Naive B cell (primary cell): Measurements from ENCODE around the gene PRF1. TPM values are rescaled to one million over a fixed set of nuclear protein-coding genes. Genes with fewer than 3 reads are reported as not detected.
A peak's percentile ranks its signal among the peaks of the same experiment; 100 is the strongest.

Experiments
- ATAC-seq, 2 donors: fragments of 150-1000 bp; cut with Tn5 transposase; 2 replicates each; pipeline ENCODE4 v1.10.0; 2021; ENCODE audit warnings: low read depth in 2 of 2, mild to moderate bottlenecking in 2 of 2, moderate library complexity in 2 of 2
- DNase-seq: peaks from one replicate; pipeline ENCODE4 v3.0.0; 2022
- H3K27ac Mint-ChIP-seq, 6 donors: one replicate each; pipeline ENCODE4 v1.8.0; 2020 to 2022; ENCODE audit warnings: mild to moderate bottlenecking in 6 of 6, mixed read lengths in 6 of 6, moderate library complexity in 5 of 6, inconsistent platforms in 2 of 6
- H3K27me3 Mint-ChIP-seq, 3 donors: one replicate each; pipeline ENCODE4 v1.8.0; 2021 to 2022; ENCODE audit warnings: mixed read lengths in 3 of 3, mild to moderate bottlenecking in 1 of 3
- H3K36me3 Mint-ChIP-seq, 2 donors: one replicate each; pipeline ENCODE4 v1.8.0; 2020 to 2022; ENCODE audit warnings: mixed read lengths in 2 of 2, inconsistent platforms in 1 of 2, mild to moderate bottlenecking in 1 of 2
- H3K4me1 Mint-ChIP-seq, 3 donors: one replicate each; pipeline ENCODE4 v1.8.0; 2020 to 2022; ENCODE audit warnings: mixed read lengths in 3 of 3, inconsistent platforms in 1 of 3, mild to moderate bottlenecking in 1 of 3, moderate library complexity in 1 of 3
- H3K4me3 Mint-ChIP-seq, 8 donors: one replicate each; pipeline ENCODE4 v1.8.0; 2020 to 2022; ENCODE audit warnings: mild to moderate bottlenecking in 8 of 8, mixed read lengths in 8 of 8, moderate library complexity in 8 of 8, inconsistent platforms in 2 of 8
- H3K9me3 Mint-ChIP-seq, 7 donors: one replicate each; pipeline ENCODE4 v1.8.0; 2020 to 2022; ENCODE audit warnings: mixed read lengths in 7 of 7, mild to moderate bottlenecking in 5 of 7, inconsistent platforms in 2 of 7, moderate library complexity in 1 of 7
- polyA plus RNA-seq, 6 donors: library from polyadenylated mRNA; unstranded; fragments of 300-500 nt; fragmentation: Illumina TruSeq; gene quantifications; one replicate each; pipeline ENCODE4 v1.2.3, GENCODE V29; 2021; ENCODE audit warnings: low read depth in 6 of 6

Gene PRF1
- polyA plus RNA-seq, 6 donors from 2014 or later = 1.2 to 9.3 (median 3.7) TPM

GRCh38 chr10:70629338-70629737 lies 26.8 kb upstream of the PRF1 start:
- Mint-ChIP-seq H3K27ac (no peak overlapping the region), H3K4me3 (peak overlapping the region in 1 of 8 donors; percentile 67), H3K4me1 (no peaks in the 10 kb centered on the region), H3K27me3 (peaks cover 9 to 28% (median 15%) of the 10 kb centered on the region in 3 donors), H3K36me3 (peaks cover 6 to 16% of the 10 kb centered on the region in 2 donors), H3K9me3 (peaks cover 5 to 31% (median 17%) of the 10 kb centered on the region in 7 donors)
- no peak for DNase-seq
- no peak for ATAC-seq

DNA sequence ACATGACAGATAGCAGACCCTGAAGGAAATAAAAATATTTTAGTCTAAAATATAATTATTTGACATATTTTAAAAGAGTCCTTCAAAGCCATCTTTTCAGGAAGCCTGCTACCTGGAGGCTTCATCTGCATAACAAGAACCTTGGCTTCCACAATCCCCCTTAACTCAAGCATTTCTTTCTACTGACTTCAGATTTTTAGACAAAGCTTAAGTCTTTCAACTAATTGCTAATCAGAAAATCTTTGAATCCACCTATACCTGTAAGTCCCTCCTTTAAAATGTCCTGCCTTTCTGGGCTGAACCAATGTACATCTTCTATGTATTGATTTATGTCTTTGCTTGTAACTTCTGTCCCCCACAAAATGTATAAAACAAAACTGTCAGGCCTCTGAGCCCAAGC lies 23.5 kb upstream of the PRF1 start:
- no peak overlapping the region for H3K27ac Mint-ChIP-seq
- H3K36me3 Mint-ChIP-seq = peaks cover 6 to 21% of the 10 kb centered on the region in 2 donors
- DNase-seq (no peak), ATAC-seq (no peak)
- peaks cover 5 to 37% (median 20%) of the 10 kb centered on the region in 7 donors for H3K9me3 Mint-ChIP-seq
- H3K27me3 Mint-ChIP-seq = peaks cover 9 to 13% (median 9%) of the 10 kb centered on the region in 3 donors
- no peaks in the 10 kb centered on the region for H3K4me1 Mint-ChIP-seq
- peak overlapping the region in 1 of 8 donors; percentile 41 for H3K4me3 Mint-ChIP-seq

GRCh38 chr10:70622981-70623844 lies 20.7 kb upstream of the PRF1 start:
- ATAC-seq = no peak
- no peaks in the 10 kb centered on the region for H3K4me1 Mint-ChIP-seq
- peaks cover 9 to 16% (median 13%) of the 10 kb centered on the region in 3 donors for H3K27me3 Mint-ChIP-seq
- peaks cover 9 to 21% of the 10 kb centered on the region in 2 donors for H3K36me3 Mint-ChIP-seq
- H3K9me3 Mint-ChIP-seq = peaks cover 12 to 39% (median 27%) of the 10 kb centered on the region in 7 donors
- no peak overlapping the region for H3K27ac Mint-ChIP-seq
- no peak for DNase-seq
- H3K4me3 Mint-ChIP-seq = no peak overlapping the region

GRCh38 chr10:70622541-70622940 lies 20.0 kb upstream of the PRF1 start:
- peaks cover 9 to 16% (median 13%) of the 10 kb centered on the region in 3 donors for H3K27me3 Mint-ChIP-seq
- H3K9me3 Mint-ChIP-seq = peaks cover 10 to 36% (median 24%) of the 10 kb centered on the region in 7 donors
- no peak overlapping the region for H3K27ac Mint-ChIP-seq
- H3K36me3 Mint-ChIP-seq = peaks cover 9 to 17% of the 10 kb centered on the region in 2 donors
- no peaks in the 10 kb centered on the region for H3K4me1 Mint-ChIP-seq
- ATAC-seq (no peak), DNase-seq (no peak)
- no peak overlapping the region for H3K4me3 Mint-ChIP-seq

GRCh38 chr10:70621503-70622078 lies 19.1 kb upstream of the PRF1 start:
- Mint-ChIP-seq H3K27ac (no peak overlapping the region), H3K9me3 (peaks cover 3 to 34% (median 21%) of the 10 kb centered on the region in 7 donors), H3K36me3 (peaks cover 9 to 14% of the 10 kb centered on the region in 2 donors), H3K27me3 (peaks cover 9 to 23% (median 14%) of the 10 kb centered on the region in 3 donors), H3K4me1 (no peaks in the 10 kb centered on the region), H3K4me3 (peak overlapping the region in 1 of 8 donors; percentile 4)
- ATAC-seq = no peak
- DNase-seq = no peak

DNA sequence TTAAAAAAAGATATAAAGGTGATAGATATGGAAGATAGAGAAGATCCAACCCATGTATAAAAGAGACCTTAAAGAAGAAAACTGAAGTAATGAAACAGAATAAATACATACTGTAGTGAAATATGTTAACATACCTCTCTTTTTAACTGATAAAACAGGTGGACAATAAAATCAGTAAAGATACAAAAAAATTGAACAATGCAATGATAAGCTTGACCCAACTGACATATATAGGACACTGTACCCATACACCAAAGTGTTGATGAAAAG lies 17.4 kb upstream of the PRF1 start:
- peaks cover 0 to 34% (median 21%) of the 10 kb centered on the region in 7 donors for H3K9me3 Mint-ChIP-seq
- no peak for DNase-seq
- H3K4me1 Mint-ChIP-seq = peaks cover 0 to 5% (median 0%) of the 10 kb centered on the region in 3 donors
- peaks cover 9 to 14% of the 10 kb centered on the region in 2 donors for H3K36me3 Mint-ChIP-seq
- peaks cover 9 to 27% (median 13%) of the 10 kb centered on the region in 3 donors for H3K27me3 Mint-ChIP-seq
- ATAC-seq = no peak
- H3K27ac Mint-ChIP-seq = no peak overlapping the region
- H3K4me3 Mint-ChIP-seq = no peak overlapping the region

DNA sequence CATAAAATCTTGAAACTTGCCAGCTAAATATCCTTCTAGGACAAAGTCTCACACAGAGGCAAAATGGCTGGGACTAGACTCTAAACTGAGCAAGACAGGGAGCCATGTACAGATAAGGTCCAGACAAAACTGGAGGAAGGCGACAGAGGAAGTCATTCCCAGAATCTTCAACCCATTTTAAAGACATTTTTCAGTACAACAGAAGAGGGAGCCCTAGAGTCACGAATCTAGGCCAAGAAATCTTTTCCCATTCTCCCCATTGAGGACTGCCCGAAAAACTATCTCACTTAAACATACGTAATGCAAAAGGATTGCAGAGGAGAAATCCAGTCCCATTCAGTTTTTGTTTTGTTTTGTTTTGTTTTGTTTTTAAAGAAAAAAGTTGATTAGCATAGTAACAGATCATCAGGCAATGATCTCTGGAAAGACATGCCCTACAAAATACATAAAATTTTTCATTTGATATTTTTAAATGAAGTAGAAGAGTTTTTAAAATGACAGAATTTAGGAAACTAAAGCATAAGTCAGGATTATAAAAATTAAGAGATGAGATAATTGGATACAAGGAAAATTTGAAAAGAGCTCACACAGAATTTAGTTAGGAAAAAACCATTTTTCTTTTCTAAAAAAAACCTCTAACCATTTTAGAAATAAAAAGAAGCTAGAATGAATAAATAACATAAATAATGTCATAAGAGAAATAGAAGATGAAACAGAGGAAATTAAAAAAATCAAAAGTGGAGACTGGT lies 16.9 kb upstream of the PRF1 start:
- peaks cover 9 to 14% of the 10 kb centered on the region in 2 donors for H3K36me3 Mint-ChIP-seq
- DNase-seq (no peak), ATAC-seq (no peak)
- H3K4me1 Mint-ChIP-seq = peaks cover 0 to 5% (median 0%) of the 10 kb centered on the region in 3 donors
- no peak overlapping the region for H3K4me3 Mint-ChIP-seq
- H3K9me3 Mint-ChIP-seq = peaks cover 0 to 32% (median 21%) of the 10 kb centered on the region in 7 donors
- H3K27ac Mint-ChIP-seq = no peak overlapping the region
- H3K27me3 Mint-ChIP-seq = peaks cover 9 to 31% (median 13%) of the 10 kb centered on the region in 3 donors

- peaks cover 0 to 5% (median 0%) of the 10 kb centered on the region in 3 donors for H3K4me1 Mint-ChIP-seq
- H3K4me3 Mint-ChIP-seq = no peak overlapping the region
These were observed 16.1 kb upstream of the PRF1 start for GRCh38 chr10:70618663-70619062.

GRCh38 chr10:70617798-70618568 lies 15.4 kb upstream of the PRF1 start:
- H3K4me1 Mint-ChIP-seq = peaks cover 0 to 5% (median 0%) of the 10 kb centered on the region in 3 donors

More at GRCh38 chr10:70618663-70619062, 16.1 kb upstream of the PRF1 start:
- peaks cover 9% of the 10 kb centered on the region in 2 donors for H3K36me3 Mint-ChIP-seq
- H3K9me3 Mint-ChIP-seq = peaks cover 0 to 32% (median 21%) of the 10 kb centered on the region in 7 donors
- H3K27me3 Mint-ChIP-seq = peaks cover 5 to 26% (median 13%) of the 10 kb centered on the region in 3 donors
- no peak for ATAC-seq
- no peak overlapping the region for H3K27ac Mint-ChIP-seq
- DNase-seq = no peak

DNA sequence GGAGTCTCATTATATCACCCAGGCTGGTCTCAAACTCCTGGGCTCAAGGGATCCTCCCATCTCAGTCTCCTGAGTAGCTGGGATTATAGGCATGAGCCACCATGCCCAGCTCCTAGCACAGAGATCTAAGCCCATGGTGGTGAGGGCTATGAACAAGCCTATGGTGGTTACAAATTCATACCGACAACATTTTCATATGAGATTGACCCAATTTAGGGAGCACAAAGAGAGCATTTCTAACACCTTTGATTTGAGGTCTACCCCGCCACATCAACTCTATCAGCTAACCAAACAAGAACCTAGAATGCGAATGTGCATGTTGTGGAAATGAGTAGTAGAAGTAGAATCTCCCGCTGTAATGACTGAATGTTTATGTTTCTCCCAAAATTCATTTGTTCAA lies 14.2 kb upstream of the PRF1 start:
- ATAC-seq = no peak
- H3K4me3 Mint-ChIP-seq = no peak overlapping the region
- H3K36me3 Mint-ChIP-seq = peaks cover 9% of the 10 kb centered on the region in 2 donors
- peaks cover 5 to 26% (median 13%) of the 10 kb centered on the region in 3 donors for H3K27me3 Mint-ChIP-seq
- H3K9me3 Mint-ChIP-seq = peaks cover 2 to 34% (median 19%) of the 10 kb centered on the region in 7 donors
- no peak overlapping the region for H3K27ac Mint-ChIP-seq
- no peak for DNase-seq
- peaks cover 0 to 5% (median 0%) of the 10 kb centered on the region in 3 donors for H3K4me1 Mint-ChIP-seq

More at GRCh38 chr10:70617798-70618568, 15.4 kb upstream of the PRF1 start:
- Mint-ChIP-seq H3K4me3 (no peak overlapping the region), H3K9me3 (peaks cover 0 to 32% (median 21%) of the 10 kb centered on the region in 7 donors), H3K36me3 (peaks cover 9% of the 10 kb centered on the region in 2 donors), H3K27ac (no peak overlapping the region), H3K27me3 (peaks cover 5 to 26% (median 13%) of the 10 kb centered on the region in 3 donors)
- no peak for ATAC-seq
- DNase-seq = no peak

- DNase-seq (no peak), ATAC-seq (no peak)
- Mint-ChIP-seq H3K27me3 (peaks cover 5 to 26% (median 13%) of the 10 kb centered on the region in 3 donors), H3K27ac (no peak overlapping the region), H3K36me3 (peaks cover 9% of the 10 kb centered on the region in 2 donors), H3K9me3 (peaks cover 4 to 33% (median 17%) of the 10 kb centered on the region in 7 donors), H3K4me3 (no peak overlapping the region), H3K4me1 (peaks cover 0 to 5% (median 0%) of the 10 kb centered on the region in 3 donors)
These were observed 13.4 kb upstream of the PRF1 start for GRCh38 chr10:70615784-70616522.

DNA sequence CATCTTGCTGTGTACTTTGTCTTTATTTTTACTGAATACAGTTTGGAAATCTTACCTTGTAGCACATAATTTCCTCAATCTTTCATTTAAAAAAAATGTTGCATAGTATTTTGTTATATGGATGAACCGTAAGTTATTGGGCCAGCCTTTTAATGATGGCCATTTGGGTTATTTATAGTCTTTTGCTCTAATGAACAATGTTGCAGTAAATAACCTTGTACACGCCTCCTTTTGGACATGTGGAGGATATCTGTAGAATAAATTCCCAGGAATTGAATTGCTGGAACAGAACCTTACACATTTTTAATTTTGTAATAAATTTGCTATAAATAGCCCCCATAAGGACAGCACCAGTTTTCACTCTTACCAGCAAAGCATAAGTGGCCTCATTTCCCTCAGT lies 12.7 kb upstream of the PRF1 start:
- no peak overlapping the region for H3K4me3 Mint-ChIP-seq
- H3K27ac Mint-ChIP-seq = no peak overlapping the region
- peaks cover 9% of the 10 kb centered on the region in 2 donors for H3K36me3 Mint-ChIP-seq
- peaks cover 0 to 5% (median 0%) of the 10 kb centered on the region in 3 donors for H3K4me1 Mint-ChIP-seq
- peaks cover 5 to 26% (median 13%) of the 10 kb centered on the region in 3 donors for H3K27me3 Mint-ChIP-seq
- DNase-seq (no peak), ATAC-seq (no peak)
- H3K9me3 Mint-ChIP-seq = peaks cover 4 to 25% (median 14%) of the 10 kb centered on the region in 7 donors
